Measurements from ENCODE around the gene RGS3.

RGS3 gene

DNA sequence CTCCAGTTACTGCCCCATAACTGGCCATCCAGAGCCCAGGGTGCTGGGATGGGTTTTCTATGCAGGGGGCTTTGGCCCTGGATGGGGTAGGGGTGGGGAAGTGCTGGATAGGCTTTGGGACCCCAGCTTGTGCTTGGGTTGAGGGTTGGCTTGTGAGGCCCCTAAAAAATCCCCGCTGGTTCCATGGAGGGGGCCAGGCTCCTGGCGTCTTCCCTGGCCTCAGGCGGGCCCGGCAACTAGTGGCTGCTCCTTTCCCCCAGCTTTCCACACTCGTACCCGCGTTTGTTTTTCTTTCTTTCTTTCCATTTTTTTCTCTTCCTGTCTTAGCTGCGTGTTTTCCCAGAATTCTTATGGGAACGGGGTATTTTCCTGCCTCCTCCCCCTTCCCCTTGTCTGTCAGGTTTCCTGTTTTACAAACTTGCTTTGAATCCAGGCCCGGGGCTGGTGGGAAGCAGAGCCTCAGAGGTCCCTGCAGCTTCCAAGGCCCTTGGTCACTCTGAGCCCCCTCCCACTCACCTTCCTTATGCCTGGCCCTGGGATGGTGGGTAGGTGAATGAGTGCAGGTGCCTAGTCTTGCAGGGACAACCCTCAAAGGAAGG is 40.2 kb downstream of the RGS3 start:
- no peak for ATAC-seq
- TF ChIP-seq ZNF8 (CRISPR knock-in tag; IDR thresholded peaks at IDR 0.05) (no peak), POU6F1 (CRISPR knock-in tag; IDR thresholded peaks at IDR 0.05; ENCODE audit: borderline replicate concordance, low read depth) (no peak), TCF4 (CRISPR knock-in tag; IDR thresholded peaks at IDR 0.05; ENCODE audit: borderline replicate concordance) (no peak), TOX (CRISPR knock-in tag; IDR thresholded peaks at IDR 0.05; ENCODE audit: borderline replicate concordance) (no peak), ZNF565 (CRISPR knock-in tag; conservative IDR thresholded peaks at IDR 0.05; ENCODE audit: low read depth) (no peak), ZNF70 (CRISPR knock-in tag; IDR thresholded peaks at IDR 0.05) (no peak), PATZ1 (CRISPR knock-in tag; IDR thresholded peaks at IDR 0.05; ENCODE audit: borderline replicate concordance) (no peak), ISL1 (CRISPR knock-in tag; IDR thresholded peaks at IDR 0.05) (no peak), BACH2 (CRISPR knock-in tag; IDR thresholded peaks at IDR 0.05; ENCODE audit: borderline replicate concordance) (no peak), SNAI2 (CRISPR knock-in tag; IDR thresholded peaks at IDR 0.05) (no peak)

- no peak for ATAC-seq
Measured at GRCh38 chr9:113504725-113505590, 41.4 kb downstream of the RGS3 start.

More at GRCh38 chr9:113504725-113505590, 41.4 kb downstream of the RGS3 start:
- TF ChIP-seq, protein P1, sequence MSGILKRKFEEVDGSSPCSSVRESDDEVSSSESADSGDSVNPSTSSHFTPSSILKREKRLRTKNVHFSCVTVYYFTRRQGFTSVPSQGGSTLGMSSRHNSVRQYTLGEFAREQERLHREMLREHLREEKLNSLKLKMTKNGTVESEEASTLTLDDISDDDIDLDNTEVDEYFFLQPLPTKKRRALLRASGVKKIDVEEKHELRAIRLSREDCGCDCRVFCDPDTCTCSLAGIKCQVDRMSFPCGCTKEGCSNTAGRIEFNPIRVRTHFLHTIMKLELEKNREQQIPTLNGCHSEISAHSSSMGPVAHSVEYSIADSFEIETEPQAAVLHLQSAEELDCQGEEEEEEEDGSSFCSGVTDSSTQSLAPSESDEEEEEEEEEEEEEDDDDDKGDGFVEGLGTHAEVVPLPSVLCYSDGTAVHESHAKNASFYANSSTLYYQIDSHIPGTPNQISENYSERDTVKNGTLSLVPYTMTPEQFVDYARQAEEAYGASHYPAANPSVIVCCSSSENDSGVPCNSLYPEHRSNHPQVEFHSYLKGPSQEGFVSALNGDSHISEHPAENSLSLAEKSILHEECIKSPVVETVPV (CRISPR knock-in tag; IDR thresholded peaks at IDR 0.05) = no peak
- TF ChIP-seq ZFP3 (CRISPR knock-in tag; IDR thresholded peaks at IDR 0.05) (no peak), BACH2 (CRISPR knock-in tag; IDR thresholded peaks at IDR 0.05; ENCODE audit: borderline replicate concordance) (no peak), ISL1 (CRISPR knock-in tag; IDR thresholded peaks at IDR 0.05) (no peak), RARB (CRISPR knock-in tag; IDR thresholded peaks at IDR 0.05) (no peak), ZFP30 (CRISPR knock-in tag; IDR thresholded peaks at IDR 0.05) (no peak), GLIS3 (CRISPR knock-in tag; IDR thresholded peaks at IDR 0.05) (no peak), SNAI2 (CRISPR knock-in tag; IDR thresholded peaks at IDR 0.05) (no peak), ZNF8 (CRISPR knock-in tag; IDR thresholded peaks at IDR 0.05) (no peak), POU6F1 (CRISPR knock-in tag; IDR thresholded peaks at IDR 0.05; ENCODE audit: borderline replicate concordance, low read depth) (no peak), TOX (CRISPR knock-in tag; IDR thresholded peaks at IDR 0.05; ENCODE audit: borderline replicate concordance) (no peak), CSDC2 (CRISPR knock-in tag; IDR thresholded peaks at IDR 0.05) (no peak), PATZ1 (CRISPR knock-in tag; IDR thresholded peaks at IDR 0.05; ENCODE audit: borderline replicate concordance) (no peak), ZC3H10 (CRISPR knock-in tag; IDR thresholded peaks at IDR 0.05) (no peak), TSHZ2 (CRISPR knock-in tag; IDR thresholded peaks at IDR 0.05) (no peak)
- TF ChIP-seq, protein P2, sequence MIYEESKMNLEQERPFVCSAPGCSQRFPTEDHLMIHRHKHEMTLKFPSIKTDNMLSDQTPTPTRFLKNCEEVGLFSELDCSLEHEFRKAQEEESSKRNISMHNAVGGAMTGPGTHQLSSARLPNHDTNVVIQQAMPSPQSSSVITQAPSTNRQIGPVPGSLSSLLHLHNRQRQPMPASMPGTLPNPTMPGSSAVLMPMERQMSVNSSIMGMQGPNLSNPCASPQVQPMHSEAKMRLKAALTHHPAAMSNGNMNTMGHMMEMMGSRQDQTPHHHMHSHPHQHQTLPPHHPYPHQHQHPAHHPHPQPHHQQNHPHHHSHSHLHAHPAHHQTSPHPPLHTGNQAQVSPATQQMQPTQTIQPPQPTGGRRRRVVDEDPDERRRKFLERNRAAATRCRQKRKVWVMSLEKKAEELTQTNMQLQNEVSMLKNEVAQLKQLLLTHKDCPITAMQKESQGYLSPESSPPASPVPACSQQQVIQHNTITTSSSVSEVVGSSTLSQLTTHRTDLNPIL (CRISPR knock-in tag; IDR thresholded peaks at IDR 0.05; ENCODE audit: low read depth) = no peak
